Midbrain (tissue), 1 donor: ENCODE data around the gene TRAPPC2.

Experiments used
- DNase-seq: peaks from one replicate; lab custom pipeline; 2025; lab: John Stamatoyannopoulos, UW

Gene TRAPPC2

DNA sequence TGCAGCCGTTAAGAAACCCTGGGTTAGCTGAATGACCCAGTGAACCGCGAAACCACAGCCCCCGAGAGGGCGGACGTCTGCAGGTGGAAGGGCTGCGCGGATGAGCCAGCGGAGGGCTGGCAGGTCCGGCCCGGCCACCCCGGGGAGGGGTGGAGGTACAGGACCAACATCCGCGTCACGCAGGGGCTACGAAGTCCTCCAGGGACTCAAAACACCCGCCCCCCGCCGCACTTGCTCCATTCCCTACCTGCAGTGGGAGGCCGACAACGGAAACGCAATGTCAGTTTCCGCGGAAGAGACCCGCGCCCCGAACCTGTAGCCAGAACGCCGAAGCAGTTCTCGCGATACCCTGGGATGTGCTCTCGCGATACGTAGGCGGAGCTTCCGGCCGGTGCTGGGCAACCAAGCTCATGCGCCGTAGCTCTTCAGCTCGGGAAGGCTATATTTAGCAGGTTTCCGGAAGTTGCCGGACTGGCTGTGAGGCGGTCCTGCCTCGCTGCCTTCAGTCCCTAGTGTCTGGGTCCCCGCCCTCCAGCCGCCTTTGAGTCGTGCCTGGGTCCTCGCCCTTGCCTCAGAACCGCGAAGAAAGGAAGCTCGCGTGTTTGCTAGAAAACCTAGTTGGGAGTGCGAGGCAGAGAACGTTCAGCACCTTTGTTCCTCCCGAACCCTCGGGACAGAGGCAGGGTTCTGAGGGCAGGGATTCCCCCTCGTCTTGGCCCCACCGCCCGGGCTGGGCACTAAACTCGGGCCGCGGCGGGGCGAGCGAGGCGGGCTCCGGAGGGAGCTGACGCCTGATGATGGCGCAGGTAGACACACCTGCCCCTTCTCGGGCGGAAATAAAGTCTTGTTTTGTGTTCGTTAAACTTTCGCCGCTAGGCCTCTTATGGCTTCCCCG is at the start of gene TRAPPC2, which contains the start of gene OFD1:
TRAPPC2 (minus strand) TSS at position 343 of the 895 bp plus-strand sequence. CDS start 14,657 bp downstream, outside the sequence.
OFD1 (plus strand) TSS at position 471 of the 895 bp plus-strand sequence; CDS start at position 795, 324 bp downstream.
- DNase-seq: peak; percentile 92

DNA sequence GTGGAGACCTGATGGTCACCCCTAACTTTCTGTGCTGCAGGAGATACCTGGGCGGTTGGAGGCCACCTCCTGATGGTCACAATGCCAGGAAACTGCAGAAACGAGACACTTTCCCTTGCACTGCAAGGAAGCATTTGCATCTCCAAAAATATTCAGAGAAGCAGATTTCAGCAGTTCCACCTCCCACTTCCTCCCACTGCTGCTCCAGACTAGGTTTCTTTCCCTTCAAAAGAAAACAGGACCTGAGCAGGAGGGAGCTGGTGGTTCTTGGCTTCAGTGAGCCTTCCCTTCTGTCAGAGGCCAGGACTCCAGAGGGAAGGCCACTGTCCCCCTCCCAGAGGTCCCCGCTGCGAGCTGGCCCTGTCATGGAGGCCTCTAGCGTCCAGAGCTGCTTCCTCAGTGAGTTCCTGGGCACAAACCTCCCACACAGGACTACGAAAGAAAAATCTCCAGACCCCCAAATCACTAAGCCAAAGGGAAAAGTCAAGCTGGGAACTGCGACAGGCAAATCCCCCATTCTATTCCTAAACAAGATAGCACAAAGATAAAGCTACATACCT is 46.5 kb upstream of the TRAPPC2 start:
- no peak for DNase-seq

- no peak for DNase-seq
Measured at GRCh38 chrX:13778916-13779315, 44.5 kb upstream of the TRAPPC2 start.

- DNase-seq: no peak
Measured at GRCh38 chrX:13776387-13776786, 42.0 kb upstream of the TRAPPC2 start.

- DNase-seq: no peak
Measured at GRCh38 chrX:13775837-13776236, 41.4 kb upstream of the TRAPPC2 start.

- no peak for DNase-seq
Measured at GRCh38 chrX:13774696-13775095, 40.3 kb upstream of the TRAPPC2 start.

GRCh38 chrX:13770013-13770535 is 35.7 kb upstream of the TRAPPC2 start:
- no peak for DNase-seq

GRCh38 chrX:13768939-13769338 is 34.5 kb upstream of the TRAPPC2 start:
- DNase-seq: no peak

DNA sequence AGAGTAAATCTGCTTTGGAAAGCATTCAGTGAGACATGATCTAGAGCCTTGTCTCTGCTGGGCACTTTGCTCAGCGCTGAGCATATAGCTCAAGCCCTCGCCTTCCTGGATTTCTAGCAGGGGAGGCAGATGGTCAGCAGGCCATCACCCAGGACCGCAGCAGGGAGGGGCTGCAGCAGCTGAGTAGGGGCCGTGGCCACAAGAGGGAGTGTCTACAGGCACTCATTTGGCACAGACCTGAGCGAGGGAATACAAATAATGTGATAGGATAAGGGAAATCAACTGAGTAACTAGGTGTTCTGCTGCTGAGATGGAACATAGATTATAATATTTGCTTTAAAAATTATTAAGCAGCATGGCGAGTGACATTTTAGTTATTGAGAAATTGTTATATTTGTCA is 30.3 kb upstream of the TRAPPC2 start:
- DNase-seq: peak; percentile 28

DNA sequence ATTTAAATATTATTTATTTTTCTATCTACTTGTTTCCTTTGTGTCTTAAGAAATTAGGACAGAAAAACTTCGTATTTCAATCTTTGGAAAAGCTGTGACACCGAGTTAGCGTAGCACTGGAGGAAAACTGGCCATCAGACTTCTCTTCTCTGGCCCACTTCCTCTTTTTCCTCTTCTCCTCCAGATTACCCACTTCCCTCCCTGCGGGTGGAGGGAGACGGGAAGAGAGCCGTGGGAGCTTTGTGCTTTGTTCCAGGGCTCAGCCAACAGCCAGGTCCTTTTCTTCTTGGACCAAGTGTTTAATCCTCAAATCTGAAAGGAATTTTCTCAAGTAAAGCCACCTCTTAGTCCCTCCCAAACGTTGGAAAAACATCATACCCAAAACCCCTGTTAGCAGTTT is 29.9 kb upstream of the TRAPPC2 start:
- peak; percentile 50 for DNase-seq

DNA sequence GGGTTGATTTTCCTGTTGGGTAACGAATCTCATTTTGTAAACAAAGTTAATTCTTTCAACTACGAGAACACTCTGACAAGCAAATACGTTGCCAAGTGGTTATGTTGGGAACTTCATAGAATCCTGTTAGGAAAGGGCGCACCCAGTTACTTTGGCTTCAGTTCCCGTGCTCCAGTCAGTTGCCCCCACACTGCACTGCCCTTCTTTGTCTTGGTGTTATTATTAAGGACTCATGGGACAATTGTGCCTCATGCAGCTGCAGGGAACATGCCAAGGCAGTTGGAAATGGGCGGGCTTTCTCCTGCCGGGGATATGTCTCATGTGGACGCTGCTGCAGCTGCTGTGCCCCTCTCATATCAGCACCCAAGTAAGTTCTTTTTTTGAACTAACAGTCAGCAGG is 29.1 kb upstream of the TRAPPC2 start:
- DNase-seq: peak; percentile 66

- DNase-seq: no peak
Measured at GRCh38 chrX:13761606-13762414, 27.4 kb upstream of the TRAPPC2 start.

DNA sequence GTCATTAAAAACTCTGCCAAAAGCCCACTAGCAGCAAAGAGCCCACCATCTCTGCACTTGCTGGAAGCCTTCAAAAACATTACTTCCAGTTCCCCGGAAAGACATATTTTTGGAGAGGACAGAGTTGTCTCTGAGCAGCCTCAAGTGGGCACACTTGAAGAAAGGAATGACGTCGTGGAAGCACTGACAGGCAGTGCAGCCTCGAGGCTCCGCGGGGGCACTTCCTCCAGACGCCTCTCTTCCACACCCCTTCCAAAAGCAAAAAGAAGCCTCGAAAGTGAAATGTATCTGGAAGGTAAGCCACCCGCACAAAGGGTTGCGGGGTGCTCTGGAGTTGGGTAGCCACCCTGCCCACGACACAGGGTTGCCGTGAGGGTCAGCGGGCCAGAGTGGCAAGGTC is 26.0 kb upstream of the TRAPPC2 start:
- DNase-seq: no peak

DNA sequence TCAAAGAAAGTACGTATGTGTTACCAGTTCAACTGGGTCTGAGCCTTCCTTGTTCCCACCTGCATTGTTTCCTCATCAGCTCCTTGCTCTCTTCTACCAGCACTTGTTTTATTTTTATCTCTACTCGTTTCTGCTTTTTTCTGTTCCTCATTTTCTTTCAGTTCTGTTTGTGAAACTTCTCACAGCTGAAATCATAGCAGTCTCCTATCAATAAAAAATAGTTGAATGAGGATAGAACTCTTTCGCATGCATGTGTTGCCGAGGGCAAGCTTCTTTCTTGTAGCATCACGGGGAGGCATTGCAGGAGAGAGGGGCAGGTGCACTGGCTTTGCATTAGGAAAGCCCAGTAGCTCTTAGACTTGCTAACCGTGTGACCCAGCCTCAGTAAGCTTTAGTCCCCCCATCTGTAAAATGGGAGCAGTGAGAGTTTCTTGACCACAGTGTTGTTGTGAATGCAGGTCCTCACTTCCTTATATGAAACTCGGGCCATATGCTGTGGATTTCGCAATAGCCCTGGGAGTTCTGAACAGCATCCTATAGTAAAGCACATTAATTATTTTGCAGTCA is 24.8 kb upstream of the TRAPPC2 start:
- no peak for DNase-seq

DNA sequence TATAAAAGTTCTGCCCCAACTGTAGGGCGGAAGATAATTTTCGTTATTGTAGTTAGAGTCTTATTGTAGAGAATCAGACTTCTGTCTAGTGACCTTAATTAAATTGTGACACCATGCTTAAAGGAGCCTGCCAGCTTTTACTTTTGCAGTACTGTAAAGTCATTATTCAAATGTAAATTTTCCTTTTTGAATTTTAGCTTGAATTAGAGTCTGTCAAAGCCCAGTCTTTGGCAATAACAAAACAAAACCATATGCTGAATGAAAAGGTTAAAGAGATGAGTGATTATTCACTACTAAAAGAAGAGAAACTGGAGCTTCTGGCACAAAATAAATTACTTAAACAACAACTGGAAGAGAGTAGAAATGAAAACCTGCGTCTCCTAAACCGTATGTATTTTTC is 22.0 kb upstream of the TRAPPC2 start:
- DNase-seq: no peak

- no peak for DNase-seq
Measured at GRCh38 chrX:13755254-13755653, 20.8 kb upstream of the TRAPPC2 start.

DNA sequence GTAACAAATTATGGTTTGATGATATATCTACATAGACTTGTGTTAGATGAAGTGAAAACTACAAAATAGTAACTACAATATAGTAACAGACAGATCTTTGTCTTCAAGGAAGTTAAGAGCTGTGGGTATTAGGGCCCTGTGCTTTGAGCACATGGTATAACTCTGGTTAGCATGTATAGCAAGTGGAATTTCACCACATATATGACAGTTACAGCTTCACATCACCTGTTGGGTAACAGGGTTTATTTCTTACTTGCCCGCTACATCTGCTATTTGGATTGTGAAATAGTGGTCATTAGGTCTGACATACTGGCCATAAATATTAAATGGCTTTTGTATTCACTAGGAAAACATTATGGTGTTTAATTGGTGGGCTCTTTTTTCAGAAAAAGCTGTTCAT is 20.3 kb upstream of the TRAPPC2 start:
- DNase-seq: no peak

DNA sequence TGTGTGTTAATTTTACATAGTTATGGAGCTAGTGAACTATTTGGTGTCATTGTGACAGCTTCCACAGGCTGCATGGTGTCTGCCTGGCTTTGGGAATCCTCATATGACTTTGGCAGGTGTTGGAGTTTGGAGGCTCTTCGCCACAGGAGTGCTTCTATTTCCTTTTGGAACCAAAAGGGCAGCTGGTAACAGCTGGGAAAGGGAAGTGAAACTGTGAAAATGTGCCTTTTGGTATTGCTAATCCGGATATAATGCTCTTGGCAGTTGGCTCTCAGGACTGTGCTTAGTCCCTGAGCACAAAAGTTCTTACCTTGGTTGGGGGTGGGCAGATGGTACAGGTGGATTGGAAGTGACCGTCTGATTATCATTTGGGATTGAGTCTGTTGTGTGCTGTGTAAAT is 18.2 kb upstream of the TRAPPC2 start:
- DNase-seq: no peak

- no peak for DNase-seq
Measured at GRCh38 chrX:13752141-13752540, 17.7 kb upstream of the TRAPPC2 start.

GRCh38 chrX:13750812-13751211 is 16.4 kb upstream of the TRAPPC2 start:
- DNase-seq: no peak

- no peak for DNase-seq
Measured at GRCh38 chrX:13750204-13750603, 15.8 kb upstream of the TRAPPC2 start.

DNA sequence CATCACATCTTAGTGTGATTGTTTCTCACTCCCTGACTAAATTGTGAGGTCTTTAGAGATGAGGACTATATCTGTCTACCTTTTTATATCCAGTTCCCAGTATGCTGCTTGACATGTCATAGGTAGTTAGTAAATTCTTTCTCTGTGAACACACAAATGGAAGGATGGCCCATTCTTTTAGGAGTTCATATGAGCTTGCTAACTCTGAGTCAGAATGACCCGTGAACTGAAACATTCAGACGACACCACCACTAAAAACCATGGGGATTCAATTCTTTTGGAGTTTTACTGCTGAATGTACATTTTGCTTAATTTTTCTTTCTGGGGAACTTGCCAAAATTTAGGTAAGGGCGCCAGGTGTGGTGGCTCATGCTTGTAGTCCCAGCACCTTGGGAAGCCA is 14.1 kb upstream of the TRAPPC2 start:
- DNase-seq: no peak
